ENCODE measurements around the gene ERC1. TPM values are rescaled to one million over a fixed set of nuclear protein-coding genes. Genes with fewer than 3 reads are reported as not detected.

The ERC1 gene
- polyA plus RNA-seq, 2 of the 4 experiments (the other 2 are of a cell fraction): 14.2 to 20.9 TPM

- no peak overlapping the region for H3K27ac ChIP-seq
- WGBS (ENCODE audit: missing lambda C conversion rate): 94% methylated on average over 3 of the region's 3 CpGs
- no peak overlapping the region for H3K4me2 ChIP-seq
- no peaks in the 10 kb centered on the region for H3K4me1 ChIP-seq
- H3K4me3 ChIP-seq: no peak overlapping the region
- CTCF ChIA-PET: interaction anchor here (0.6 kb wide), 1 partner anchor 787 kb away, joined by 3 read pairs; no protein-coding TSS in a partner anchor
- no peaks in the 10 kb centered on the region for H3K9me3 ChIP-seq
- DNase-seq (ENCODE audit: low read depth in 1 of 2, low spot score in 1 of 2) (no peak), FAIRE-seq (no peak), ATAC-seq (no peak)
- no peak for TF ChIP-seq HDAC2 (IDR thresholded peaks at IDR 0.05)
- TF ChIP-seq BHLHE40 (IDR thresholded peaks at IDR 0.05; ENCODE audit: low read depth, low read length): no peak
- no peak for TF ChIP-seq RCOR1 (IDR thresholded peaks at IDR 0.05; ENCODE audit: low read depth, low read length)
- TF ChIP-seq MYC (IDR thresholded peaks at IDR 0.05; ENCODE audit: borderline replicate concordance, low read length): no peak
- no peak for TF ChIP-seq PBX3 (IDR thresholded peaks at IDR 0.05)
- POLR2A ChIA-PET: no interaction called here
Observed at GRCh38 chr12:1034243-1034642, 43.2 kb downstream of the ERC1 start.

DNA sequence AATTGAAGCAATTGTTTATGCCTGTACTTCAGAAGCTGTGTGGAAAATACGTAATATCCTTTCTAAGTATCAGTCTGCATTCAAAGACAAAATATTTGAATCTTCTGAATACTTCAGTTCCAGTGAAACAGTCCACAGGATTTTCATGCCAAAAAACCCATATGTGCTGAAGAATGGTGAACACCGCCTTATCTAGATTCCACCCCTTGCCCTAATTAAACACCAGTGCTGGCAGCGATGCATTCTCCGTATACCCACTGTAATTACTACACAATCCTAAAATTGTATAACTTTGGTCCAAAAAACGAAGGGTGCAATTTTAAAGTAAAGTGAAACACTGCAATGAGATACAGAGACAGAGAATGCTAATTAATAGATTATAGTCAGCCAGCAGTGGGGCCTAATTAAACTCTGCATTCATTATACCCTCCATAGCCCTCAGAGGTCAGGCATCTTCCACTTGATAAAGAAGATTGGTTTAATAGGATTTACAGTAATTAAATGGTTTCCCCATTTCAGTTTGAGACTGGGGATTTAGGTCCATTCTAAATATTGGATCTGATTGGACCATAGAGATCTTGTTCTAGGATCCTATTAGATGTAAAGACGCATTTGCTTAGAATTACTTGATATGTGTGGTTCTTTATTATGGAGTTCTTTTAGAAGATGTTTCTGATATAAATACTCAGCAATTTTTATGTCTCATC is 43.9 kb downstream of the ERC1 start:
- POLR2A ChIA-PET: no interaction called here
- WGBS (ENCODE audit: missing lambda C conversion rate): 92% methylated on average over 6 of the region's 6 CpGs
- FAIRE-seq: peak; percentile 32

GRCh38 chr12:1041478-1041877 is 50.5 kb downstream of the ERC1 start:
- CTCF ChIA-PET: interaction anchor here (0.7 kb wide), 1 partner anchor 15 kb away, joined by 3 read pairs; no protein-coding TSS in a partner anchor
- TF ChIP-seq E2F6 (IDR thresholded peaks at IDR 0.05; ENCODE audit: borderline replicate concordance, low read depth) (no peak), RARB (CRISPR knock-in tag; IDR thresholded peaks at IDR 0.05) (no peak), NPAS2 (CRISPR knock-in tag; IDR thresholded peaks at IDR 0.05; ENCODE audit: borderline replicate concordance) (no peak), ZNF302 (CRISPR knock-in tag; IDR thresholded peaks at IDR 0.05) (no peak), SREBF2 (IDR thresholded peaks at IDR 0.05) (no peak), HEYL (CRISPR knock-in tag; IDR thresholded peaks at IDR 0.05) (no peak)
- POLR2A ChIA-PET: no interaction called here
- ATAC-seq: no peak
- Histone ChIP-seq H3K27ac (no peak overlapping the region), H3K9me3 (no peaks in the 10 kb centered on the region), H3K4me2 (no peak overlapping the region), H3K4me3 (no peak overlapping the region), H3K4me1 (peaks cover 20% of the 10 kb centered on the region)
- no peak for DNase-seq (ENCODE audit: low read depth in 1 of 2, low spot score in 1 of 2)
- WGBS (ENCODE audit: missing lambda C conversion rate): 100% methylated on average over 2 of the region's 2 CpGs
- no peak for FAIRE-seq

More for the DNA sequence above, 43.9 kb downstream of the ERC1 start:
- TF ChIP-seq TFCP2L1 (CRISPR knock-in tag; IDR thresholded peaks at IDR 0.05) (no peak), CHD2 (IDR thresholded peaks at IDR 0.05; ENCODE audit: low read length, partially characterized antibody) (no peak), CTCF (IDR thresholded peaks at IDR 0.05) (no peak), TP53 (CRISPR knock-in tag; IDR thresholded peaks at IDR 0.05) (no peak), EHF (CRISPR knock-in tag; IDR thresholded peaks at IDR 0.05) (no peak), ESRRA (IDR thresholded peaks at IDR 0.05; ENCODE audit: borderline replicate concordance, low read length) (no peak), E2F6 (IDR thresholded peaks at IDR 0.05; ENCODE audit: borderline replicate concordance, low read depth) (no peak), HOXA7 (CRISPR knock-in tag; IDR thresholded peaks at IDR 0.05) (no peak), EHMT2 (IDR thresholded peaks at IDR 0.05; ENCODE audit: low read depth) (no peak)
- CTCF ChIA-PET: interaction anchor here (0.6 kb wide), 1 partner anchor 788 kb away, joined by 3 read pairs; no protein-coding TSS in a partner anchor
- Histone ChIP-seq H3K9me3 (no peaks in the 10 kb centered on the region), H3K4me2 (no peak overlapping the region), H3K4me3 (no peak overlapping the region), H3K27ac (no peak overlapping the region), H3K4me1 (no peaks in the 10 kb centered on the region)
- DNase-seq (ENCODE audit: low read depth in 1 of 2, low spot score in 1 of 2): no peak
- ATAC-seq: no peak
